Naive thymus-derived CD4-positive, alpha-beta T cell (primary cell): ENCODE measurements around the gene DDX1. TPM values are rescaled to one million over a fixed set of nuclear protein-coding genes. Genes with fewer than 3 reads are reported as not detected.

Experiments
- ATAC-seq: fragments of 150-1000 bp; cut with Tn5 transposase; 2 replicates; pipeline ENCODE4 v1.10.0; 2021; ENCODE audit warnings: mild to moderate bottlenecking, moderate library complexity
- CTCF ChIA-PET: fragments of 350-600 bp; sonication (Branson Sonifier 250); formaldehyde crosslinking; loops from one replicate; lab custom pipeline; 2021; ENCODE audit warnings: antibody characterized with exemption; lab: Charles Lee
- POLR2A ChIA-PET: fragments of 350-600 bp; sonication (Branson Sonifier 250); formaldehyde crosslinking; loops from one replicate; lab custom pipeline; 2021; ENCODE audit warnings: antibody characterized with exemption, inconsistent platforms; lab: Charles Lee
- DNase-seq, 9 donors: peaks; one replicate each; pipeline versions ENCODE4 v3.0.0 to v3.0.0-alpha.2; 2020 to 2022; ENCODE audit warnings: mixed read lengths in 1 of 9
- H3K27ac ChIP-seq: one replicate; pipeline ENCODE4 v1.7.0; 2013; ENCODE audit warnings: mild to moderate bottlenecking, low read depth, low read length, moderate library complexity
- H3K27me3 ChIP-seq, 2 donors: one replicate each; pipeline ENCODE4 v1.7.0; 2013; ENCODE audit warnings: low read length in 2 of 2, mild to moderate bottlenecking in 2 of 2, moderate library complexity in 2 of 2; ENCODE audit not compliant: control insufficient read depth in 2 of 2, insufficient read depth in 2 of 2
- H3K36me3 ChIP-seq, 3 experiments: 1 replicate in 2 of 3; 2 replicates in 1 of 3; pipeline ENCODE4 v1.7.0; 2013; ENCODE audit warnings: low read length in 3 of 3, mild to moderate bottlenecking in 3 of 3, moderate library complexity in 1 of 3; ENCODE audit not compliant: insufficient read depth in 3 of 3, control insufficient read depth in 2 of 3
- H3K4me1 ChIP-seq, 2 donors: one replicate each; pipeline ENCODE4 v1.7.0; 2013; ENCODE audit warnings: low read length in 2 of 2, mild to moderate bottlenecking in 2 of 2, moderate library complexity in 1 of 2; ENCODE audit not compliant: control insufficient read depth in 2 of 2, insufficient read depth in 2 of 2
- H3K4me3 ChIP-seq: 2 replicates; pipeline ENCODE4 v1.7.0; 2013; ENCODE audit warnings: mild to moderate bottlenecking, low read length
- H3K9me3 ChIP-seq, 3 experiments: 1 replicate in 2 of 3; 2 replicates in 1 of 3; pipeline ENCODE4 v1.7.0; 2013; ENCODE audit warnings: low read length in 3 of 3; ENCODE audit not compliant: control insufficient read depth in 2 of 3
- H3K27ac Mint-ChIP-seq, 9 donors: one replicate each; pipeline ENCODE4 v1.8.0; 2020 to 2022; ENCODE audit warnings: mixed read lengths in 9 of 9, mild to moderate bottlenecking in 8 of 9, moderate library complexity in 5 of 9, inconsistent platforms in 2 of 9
- H3K27me3 Mint-ChIP-seq, 5 donors: one replicate each; pipeline ENCODE4 v1.8.0; 2021 to 2022; ENCODE audit warnings: mixed read lengths in 5 of 5, mild to moderate bottlenecking in 1 of 5
- H3K36me3 Mint-ChIP-seq, 5 donors: one replicate each; pipeline ENCODE4 v1.8.0; 2020 to 2022; ENCODE audit warnings: mixed read lengths in 5 of 5, mild to moderate bottlenecking in 3 of 5, inconsistent platforms in 1 of 5
- H3K4me1 Mint-ChIP-seq, 7 donors: one replicate each; pipeline ENCODE4 v1.8.0; 2020 to 2022; ENCODE audit warnings: mixed read lengths in 7 of 7, mild to moderate bottlenecking in 3 of 7, inconsistent platforms in 1 of 7
- H3K4me3 Mint-ChIP-seq, 10 donors: one replicate each; pipeline ENCODE4 v1.8.0; 2020 to 2022; ENCODE audit warnings: mild to moderate bottlenecking in 10 of 10, mixed read lengths in 10 of 10, moderate library complexity in 6 of 10, inconsistent platforms in 2 of 10
- H3K9me3 Mint-ChIP-seq, 11 donors: one replicate each; pipeline ENCODE4 v1.8.0; 2020 to 2022; ENCODE audit warnings: mixed read lengths in 11 of 11, mild to moderate bottlenecking in 4 of 11, inconsistent platforms in 1 of 11, moderate library complexity in 1 of 11
- intact Hi-C, 2 donors: fragments of 100-400 bp; cut with micrococcal nuclease; formaldehyde crosslinking; loops; one replicate each; pipeline ENCODE4 v1.15.1; 2023
- polyA plus RNA-seq, 2 donors: library from polyadenylated mRNA; unstranded; fragments of 300-500 nt; fragmentation: Illumina TruSeq; gene quantifications; one replicate each; pipeline ENCODE4 v1.2.3, GENCODE V29; 2021
- total RNA-seq, 6 experiments: library from RNA in 5 of 6; stranded (reverse) in 5 of 6; gene quantifications; 1 replicate in 5 of 6; 2 replicates in 1 of 6; pipeline ENCODE4 v1.2.3 and lab custom pipeline; 2021 to 2026

DDX1 gene
- total and polyA plus RNA-seq, 7 experiments from 2014 or later = 30.2 to 75.7 (median 58.0) TPM

DNA sequence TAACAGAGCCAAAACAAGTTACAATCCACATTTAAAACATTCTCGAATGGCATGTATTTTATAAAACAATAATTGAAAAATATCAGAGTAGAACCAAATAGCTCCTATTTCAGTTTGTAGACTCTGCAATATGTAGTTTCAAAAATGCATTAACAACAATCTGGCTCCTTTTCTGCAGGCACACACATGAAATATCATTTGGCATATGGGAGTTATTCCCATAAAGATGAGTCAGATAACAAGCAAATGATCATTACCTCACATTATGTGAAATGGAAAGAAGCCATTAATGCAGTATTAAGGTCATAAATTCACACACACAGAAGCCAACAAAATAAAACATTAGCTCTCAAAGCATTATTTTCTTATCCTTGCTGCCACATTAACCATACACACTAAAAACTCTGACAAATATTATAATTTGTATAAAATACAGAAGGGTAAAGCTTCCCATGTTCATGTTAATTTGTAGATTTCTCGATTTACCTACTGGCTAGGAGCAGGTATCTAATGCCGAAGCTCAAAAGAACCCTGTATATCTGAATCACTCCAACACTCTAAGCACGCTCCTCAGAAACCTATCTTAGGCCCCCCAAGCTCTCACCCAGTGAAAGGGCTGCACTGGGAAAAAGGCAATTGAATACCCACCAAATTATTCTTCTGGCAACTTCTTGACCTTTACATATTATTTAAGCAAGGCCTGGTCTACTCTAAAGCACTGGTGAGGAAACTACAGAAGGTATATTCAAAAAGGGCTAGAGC is 44.4 kb upstream of the DDX1 start:
- peaks cover 0 to 1% (median 0%) of the 10 kb centered on the region in 11 donors for H3K9me3 Mint-ChIP-seq
- peaks cover 4 to 32% (median 13%) of the 10 kb centered on the region in 5 donors for H3K36me3 Mint-ChIP-seq

DNA sequence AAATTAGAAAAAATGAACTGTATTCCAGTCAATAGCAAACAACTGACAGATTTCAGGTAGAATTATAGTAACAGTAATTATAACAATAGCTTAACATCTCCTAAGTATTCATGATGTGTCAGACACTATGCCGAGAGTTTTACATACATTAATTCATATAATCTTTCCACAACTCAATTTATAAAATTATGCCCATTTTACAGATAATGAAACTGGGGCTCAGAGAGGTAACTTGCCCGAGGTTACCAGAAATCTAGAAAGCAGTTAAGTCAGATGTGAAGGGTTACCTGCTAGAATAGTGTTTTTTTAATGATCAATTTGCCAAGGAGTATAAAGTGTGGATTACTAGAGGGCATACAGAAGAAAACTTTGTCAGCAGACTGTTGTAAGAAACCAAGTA is 42.7 kb upstream of the DDX1 start:
- Histone ChIP-seq H3K36me3 (peaks cover 0 to 24% (median 0%) of the 10 kb centered on the region in 3 experiments), H3K4me3 (no peak overlapping the region), H3K27ac (no peak overlapping the region), H3K27me3 (no peaks in the 10 kb centered on the region), H3K4me1 (no peaks in the 10 kb centered on the region), H3K9me3 (no peaks in the 10 kb centered on the region)
- peaks cover 4 to 26% (median 10%) of the 10 kb centered on the region in 5 donors for H3K36me3 Mint-ChIP-seq
- ATAC-seq (no peak), DNase-seq (no peak)
- no peak overlapping the region for H3K4me3 Mint-ChIP-seq
- peak overlapping the region in 2 of 9 donors; percentile 5 to 24 for H3K27ac Mint-ChIP-seq
- no peaks in the 10 kb centered on the region for H3K9me3 Mint-ChIP-seq
- H3K4me1 Mint-ChIP-seq = peaks cover 0 to 9% (median 0%) of the 10 kb centered on the region in 7 donors
- ChIA-PET CTCF (no interaction called here), POLR2A (interaction anchor here (0.6 to 0.7 kb wide), 2 partner anchors 8 to 11 kb away, joined by 3 read pairs; no protein-coding TSS in a partner anchor)
- intact Hi-C loops = no loop called here
- no peaks in the 10 kb centered on the region for H3K27me3 Mint-ChIP-seq

More for the DNA sequence above, 44.4 kb upstream of the DDX1 start:
- H3K27ac Mint-ChIP-seq = no peak overlapping the region
- no peaks in the 10 kb centered on the region for H3K27me3 ChIP-seq
- ChIA-PET POLR2A (no interaction called here), CTCF (interaction anchor here (0.9 to 1.1 kb wide), 2 partner anchors 10 to 30 kb away, joined by 3 to 5 read pairs; no protein-coding TSS in a partner anchor)
- H3K4me3 Mint-ChIP-seq = no peak overlapping the region
- ATAC-seq (no peak), DNase-seq (no peak)
- H3K4me1 ChIP-seq = no peaks in the 10 kb centered on the region
- peaks cover 0 to 12% (median 0%) of the 10 kb centered on the region in 7 donors for H3K4me1 Mint-ChIP-seq
- H3K36me3 ChIP-seq = peaks cover 0 to 13% (median 0%) of the 10 kb centered on the region in 3 experiments
- H3K27ac ChIP-seq = no peak overlapping the region
- no peak overlapping the region for H3K4me3 ChIP-seq
- intact Hi-C loops = no loop called here
- no peaks in the 10 kb centered on the region for H3K9me3 ChIP-seq
- H3K27me3 Mint-ChIP-seq = no peaks in the 10 kb centered on the region

- ChIA-PET CTCF (interaction anchor here (1.0 kb wide), 1 partner anchor 24 kb away, joined by 3 read pairs; no protein-coding TSS in a partner anchor), POLR2A (interaction anchor here (0.8 kb wide), 1 partner anchor 187 kb away, joined by 6 read pairs; no protein-coding TSS in a partner anchor)
- Mint-ChIP-seq H3K27ac (no peak overlapping the region), H3K9me3 (no peaks in the 10 kb centered on the region), H3K4me1 (peaks cover 5 to 17% (median 6%) of the 10 kb centered on the region in 7 donors), H3K4me3 (no peak overlapping the region), H3K27me3 (no peaks in the 10 kb centered on the region), H3K36me3 (peaks cover 0 to 32% (median 15%) of the 10 kb centered on the region in 5 donors)
- peaks cover 0 to 40% (median 0%) of the 10 kb centered on the region in 3 experiments for H3K36me3 ChIP-seq
- no peak overlapping the region for H3K4me3 ChIP-seq
- H3K4me1 ChIP-seq = no peaks in the 10 kb centered on the region
- intact Hi-C loops = no loop called here
- ATAC-seq = no peak
- no peak overlapping the region for H3K27ac ChIP-seq
- no peaks in the 10 kb centered on the region for H3K9me3 ChIP-seq
- DNase-seq = no peak
- no peaks in the 10 kb centered on the region for H3K27me3 ChIP-seq
Observed at GRCh38 chr2:15553519-15553918, 38.1 kb upstream of the DDX1 start.

GRCh38 chr2:15553951-15554350 is 37.7 kb upstream of the DDX1 start:
- ATAC-seq (no peak), DNase-seq (no peak)
- no peak overlapping the region for H3K4me3 Mint-ChIP-seq
- H3K27me3 Mint-ChIP-seq = no peaks in the 10 kb centered on the region
- peaks cover 5 to 20% (median 8%) of the 10 kb centered on the region in 7 donors for H3K4me1 Mint-ChIP-seq
- Histone ChIP-seq H3K9me3 (no peaks in the 10 kb centered on the region), H3K27me3 (no peaks in the 10 kb centered on the region), H3K4me3 (no peak overlapping the region), H3K36me3 (peaks cover 0 to 40% (median 0%) of the 10 kb centered on the region in 3 experiments), H3K27ac (no peak overlapping the region), H3K4me1 (no peaks in the 10 kb centered on the region)
- peaks cover 0 to 27% (median 12%) of the 10 kb centered on the region in 5 donors for H3K36me3 Mint-ChIP-seq
- intact Hi-C loops = no loop called here
- no peak overlapping the region for H3K27ac Mint-ChIP-seq
- ChIA-PET POLR2A (interaction anchor here (0.8 kb wide), 1 partner anchor 187 kb away, joined by 6 read pairs; no protein-coding TSS in a partner anchor), CTCF (interaction anchor here (1.0 kb wide), 1 partner anchor 23 kb away, joined by 3 read pairs; no protein-coding TSS in a partner anchor)
- H3K9me3 Mint-ChIP-seq = no peaks in the 10 kb centered on the region

DNA sequence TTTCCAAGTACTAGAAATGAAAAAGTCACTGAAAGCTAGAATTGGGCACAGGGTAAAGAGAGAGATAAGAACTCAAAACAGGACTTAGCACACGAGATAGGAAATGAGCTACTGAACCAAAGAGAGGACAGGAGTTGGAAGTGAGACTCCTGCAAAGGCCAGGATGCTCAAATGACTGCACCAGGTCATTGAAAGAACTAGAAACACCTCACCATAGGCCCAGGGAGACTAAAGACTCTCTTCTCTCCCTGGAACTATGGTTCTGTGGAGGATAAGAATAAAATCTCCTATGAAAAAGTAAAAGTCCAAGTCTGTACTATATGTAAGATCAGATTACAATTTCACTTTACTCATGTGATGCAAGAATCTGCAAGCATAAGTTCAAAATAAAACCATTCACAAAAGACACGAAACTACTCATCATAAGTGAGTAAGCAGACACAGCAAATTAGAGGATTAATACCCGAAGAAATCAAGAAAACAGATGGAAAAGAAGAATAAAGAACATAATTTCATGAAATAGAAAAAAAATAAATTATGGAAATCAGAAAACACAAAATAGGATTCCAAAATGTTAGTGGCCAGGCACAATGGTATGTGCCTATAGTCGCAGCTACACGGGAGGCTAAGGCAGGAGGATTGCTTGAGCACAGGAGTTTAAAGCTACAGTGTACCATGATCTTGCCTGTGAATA is 37.0 kb upstream of the DDX1 start:
- intact Hi-C loops = no loop called here
- H3K27me3 Mint-ChIP-seq = no peaks in the 10 kb centered on the region
- H3K4me1 Mint-ChIP-seq = peaks cover 10 to 27% (median 16%) of the 10 kb centered on the region in 7 donors
- ATAC-seq (no peak), DNase-seq (no peak)
- no peak overlapping the region for H3K27ac Mint-ChIP-seq
- peaks cover 0 to 37% (median 0%) of the 10 kb centered on the region in 3 experiments for H3K36me3 ChIP-seq
- CTCF ChIA-PET = no interaction called here
- H3K9me3 ChIP-seq = no peaks in the 10 kb centered on the region
- H3K27me3 ChIP-seq = no peaks in the 10 kb centered on the region
- H3K4me1 ChIP-seq = peaks cover under 1 to 3% of the 10 kb centered on the region in 2 donors
- no peak overlapping the region for H3K4me3 ChIP-seq
- no peaks in the 10 kb centered on the region for H3K9me3 Mint-ChIP-seq
- H3K4me3 Mint-ChIP-seq = no peak overlapping the region
- POLR2A ChIA-PET = no interaction called here
- H3K27ac ChIP-seq = no peak overlapping the region
- H3K36me3 Mint-ChIP-seq = peaks cover 0 to 23% (median 7%) of the 10 kb centered on the region in 5 donors

DNA sequence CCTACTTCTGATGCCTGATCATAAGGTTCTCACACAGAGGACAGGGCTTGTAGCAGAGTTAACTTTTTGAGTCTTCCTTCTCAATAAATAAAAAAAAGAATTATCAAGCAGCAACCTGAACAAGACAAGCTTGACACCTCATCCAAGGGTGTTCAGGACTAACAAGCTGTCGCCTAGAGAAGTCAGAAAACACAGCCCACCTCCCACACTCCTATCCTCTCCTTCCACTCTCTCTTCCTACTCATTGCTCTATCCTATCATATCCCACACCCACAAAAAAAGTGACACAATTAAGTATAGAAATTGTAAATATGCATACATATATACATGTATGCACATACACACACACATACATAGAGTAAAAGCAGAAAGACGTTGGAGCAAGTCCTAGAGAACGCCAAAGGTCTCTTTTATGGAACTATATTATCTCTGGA is 35.9 kb upstream of the DDX1 start:
- Histone ChIP-seq H3K4me1 (peaks cover 4 to 8% of the 10 kb centered on the region in 2 donors), H3K4me3 (no peak overlapping the region), H3K9me3 (no peaks in the 10 kb centered on the region), H3K27ac (no peak overlapping the region), H3K36me3 (peaks cover 0 to 38% (median 0%) of the 10 kb centered on the region in 3 experiments), H3K27me3 (no peaks in the 10 kb centered on the region)
- DNase-seq (no peak), ATAC-seq (no peak)
- Mint-ChIP-seq H3K36me3 (peaks cover 0 to 23% (median 7%) of the 10 kb centered on the region in 5 donors), H3K4me1 (peaks cover 16 to 34% (median 24%) of the 10 kb centered on the region in 7 donors), H3K27ac (peak overlapping the region in 1 of 9 donors; percentile 34), H3K27me3 (no peaks in the 10 kb centered on the region), H3K4me3 (no peak overlapping the region), H3K9me3 (no peaks in the 10 kb centered on the region)
- intact Hi-C loops = no loop called here
- POLR2A ChIA-PET = no interaction called here
- CTCF ChIA-PET = interaction anchor here (0.8 kb wide), 1 partner anchor 161 kb away, joined by 6 read pairs; no protein-coding TSS in a partner anchor
